Measurements from ENCODE around the gene RBM4B.

GRCh38 chr11:66628061-66628603 lies 49.6 kb downstream of the RBM4B start:
- TF ChIP-seq, protein P1, sequence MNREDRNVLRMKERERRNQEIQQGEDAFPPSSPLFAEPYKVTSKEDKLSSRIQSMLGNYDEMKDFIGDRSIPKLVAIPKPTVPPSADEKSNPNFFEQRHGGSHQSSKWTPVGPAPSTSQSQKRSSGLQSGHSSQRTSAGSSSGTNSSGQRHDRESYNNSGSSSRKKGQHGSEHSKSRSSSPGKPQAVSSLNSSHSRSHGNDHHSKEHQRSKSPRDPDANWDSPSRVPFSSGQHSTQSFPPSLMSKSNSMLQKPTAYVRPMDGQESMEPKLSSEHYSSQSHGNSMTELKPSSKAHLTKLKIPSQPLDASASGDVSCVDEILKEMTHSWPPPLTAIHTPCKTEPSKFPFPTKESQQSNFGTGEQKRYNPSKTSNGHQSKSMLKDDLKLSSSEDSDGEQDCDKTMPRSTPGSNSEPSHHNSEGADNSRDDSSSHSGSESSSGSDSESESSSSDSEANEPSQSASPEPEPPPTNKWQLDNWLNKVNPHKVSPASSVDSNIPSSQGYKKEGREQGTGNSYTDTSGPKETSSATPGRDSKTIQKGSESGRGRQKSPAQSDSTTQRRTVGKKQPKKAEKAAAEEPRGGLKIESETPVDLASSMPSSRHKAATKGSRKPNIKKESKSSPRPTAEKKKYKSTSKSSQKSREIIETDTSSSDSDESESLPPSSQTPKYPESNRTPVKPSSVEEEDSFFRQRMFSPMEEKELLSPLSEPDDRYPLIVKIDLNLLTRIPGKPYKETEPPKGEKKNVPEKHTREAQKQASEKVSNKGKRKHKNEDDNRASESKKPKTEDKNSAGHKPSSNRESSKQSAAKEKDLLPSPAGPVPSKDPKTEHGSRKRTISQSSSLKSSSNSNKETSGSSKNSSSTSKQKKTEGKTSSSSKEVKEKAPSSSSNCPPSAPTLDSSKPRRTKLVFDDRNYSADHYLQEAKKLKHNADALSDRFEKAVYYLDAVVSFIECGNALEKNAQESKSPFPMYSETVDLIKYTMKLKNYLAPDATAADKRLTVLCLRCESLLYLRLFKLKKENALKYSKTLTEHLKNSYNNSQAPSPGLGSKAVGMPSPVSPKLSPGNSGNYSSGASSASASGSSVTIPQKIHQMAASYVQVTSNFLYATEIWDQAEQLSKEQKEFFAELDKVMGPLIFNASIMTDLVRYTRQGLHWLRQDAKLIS (CRISPR knock-in tag; IDR thresholded peaks at IDR 0.05), result no peak
- TF ChIP-seq CTCF (CRISPR knock-in tag; IDR thresholded peaks at IDR 0.05) (no peak), SMC3 (IDR thresholded peaks at IDR 0.05; ENCODE audit: low read length) (no peak), POLR2A (IDR thresholded peaks at IDR 0.05; ENCODE audit: insufficient read depth in 1 of 2, low read depth in 2 of 2, low read length in 2 of 2) (0 out of 4 replicates have a peak, but pooled peaks of 1 of the 2 experiments have one; percentile 5), POLR2AphosphoS2 (IDR thresholded peaks at IDR 0.05; ENCODE audit: low read depth, low read length) (no peak), PTBP1 (IDR thresholded peaks at IDR 0.05; ENCODE audit: low read depth, low read length, poor library complexity, severe bottlenecking) (no peak), CREM (IDR thresholded peaks at IDR 0.05) (no peak), CREM (CRISPR knock-in tag; IDR thresholded peaks at IDR 0.05) (no peak), ZNF841 (CRISPR knock-in tag; IDR thresholded peaks at IDR 0.05; ENCODE audit: borderline replicate concordance) (no peak), ZBTB2 (CRISPR knock-in tag; IDR thresholded peaks at IDR 0.05; ENCODE audit: low read depth) (no peak), RBFOX2 (IDR thresholded peaks at IDR 0.05; ENCODE audit: low read depth, low read length) (no peak), ZBTB33 (CRISPR knock-in tag; IDR thresholded peaks at IDR 0.05) (no peak), POLR2AphosphoS5 (IDR thresholded peaks at IDR 0.05; ENCODE audit: low read depth, low read length) (no peak)

Measured in HepG2 (cell line).